Measurements from ENCODE around the gene IFIT3.

DNA sequence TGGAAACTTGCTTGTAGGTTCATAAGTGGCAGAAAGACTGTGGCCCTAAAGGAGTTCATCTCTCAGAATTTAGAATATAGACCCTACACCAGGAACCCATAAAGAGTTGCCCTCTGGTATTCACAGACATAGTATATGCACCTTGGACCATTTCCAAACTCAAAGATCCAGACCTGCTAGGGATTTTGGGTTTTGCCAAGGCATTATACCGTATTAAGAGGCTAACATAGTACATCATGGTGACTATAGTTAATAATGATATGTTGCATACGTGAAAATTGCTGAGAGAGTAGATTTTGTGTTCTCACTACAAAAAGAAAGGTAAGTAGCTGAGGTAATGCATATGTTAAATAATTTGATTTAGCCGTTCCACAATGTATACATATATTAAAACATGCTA lies 13.9 kb downstream of the IFIT3 start:
- TF ChIP-seq, protein P1, sequence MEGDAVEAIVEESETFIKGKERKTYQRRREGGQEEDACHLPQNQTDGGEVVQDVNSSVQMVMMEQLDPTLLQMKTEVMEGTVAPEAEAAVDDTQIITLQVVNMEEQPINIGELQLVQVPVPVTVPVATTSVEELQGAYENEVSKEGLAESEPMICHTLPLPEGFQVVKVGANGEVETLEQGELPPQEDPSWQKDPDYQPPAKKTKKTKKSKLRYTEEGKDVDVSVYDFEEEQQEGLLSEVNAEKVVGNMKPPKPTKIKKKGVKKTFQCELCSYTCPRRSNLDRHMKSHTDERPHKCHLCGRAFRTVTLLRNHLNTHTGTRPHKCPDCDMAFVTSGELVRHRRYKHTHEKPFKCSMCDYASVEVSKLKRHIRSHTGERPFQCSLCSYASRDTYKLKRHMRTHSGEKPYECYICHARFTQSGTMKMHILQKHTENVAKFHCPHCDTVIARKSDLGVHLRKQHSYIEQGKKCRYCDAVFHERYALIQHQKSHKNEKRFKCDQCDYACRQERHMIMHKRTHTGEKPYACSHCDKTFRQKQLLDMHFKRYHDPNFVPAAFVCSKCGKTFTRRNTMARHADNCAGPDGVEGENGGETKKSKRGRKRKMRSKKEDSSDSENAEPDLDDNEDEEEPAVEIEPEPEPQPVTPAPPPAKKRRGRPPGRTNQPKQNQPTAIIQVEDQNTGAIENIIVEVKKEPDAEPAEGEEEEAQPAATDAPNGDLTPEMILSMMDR (IDR thresholded peaks at IDR 0.05; ENCODE audit: control extremely low read depth in 1 of 3, insufficient read depth in 1 of 3, low read depth in 1 of 3, low read length in 3 of 3) = no peak
- TF ChIP-seq RAD21 (IDR thresholded peaks at IDR 0.05 in 1 of 2, conservative IDR thresholded peaks at IDR 0.05 in 1 of 2; ENCODE audit: low read depth in 2 of 2, low read length in 2 of 2) (no peak), POLR2A (IDR thresholded peaks at IDR 0.05; ENCODE audit: control extremely low read depth in 1 of 2, low read depth in 2 of 2, low read length in 2 of 2) (no peak), CHD2 (IDR thresholded peaks at IDR 0.05; ENCODE audit: low read length) (no peak), POLR2AphosphoS5 (IDR thresholded peaks at IDR 0.05; ENCODE audit: low read depth, low read length) (no peak), RFX5 (IDR thresholded peaks at IDR 0.05; ENCODE audit: borderline replicate concordance, low read depth, low read length) (no peak), CBX8 (IDR thresholded peaks at IDR 0.05; ENCODE audit: borderline replicate concordance, low read depth, low read length) (no peak)
